HepG2 (cell line): ENCODE measurements around the gene NLRP6. TPM values are rescaled to one million over a fixed set of nuclear protein-coding genes. Genes with fewer than 3 reads are reported as not detected.
A peak's percentile ranks its signal among the peaks of the same experiment; 100 is the strongest.
"Not testable (repeated sequence)": the region's sequence is repeated elsewhere in the genome, so short reads cannot be mapped to it uniquely, and the experiment has no call there.

Experiments
- ATAC-seq: fragments of 200-7000 bp; cut with Tn5 transposase; 3 replicates; pipeline ENCODE4 v1.9.1; 2020; ENCODE audit warnings: mild to moderate bottlenecking, moderate library complexity
- BruUV-seq: library from RNA; stranded (reverse); fragments of 400-500 nt; replicated peaks from 2 replicates; lab custom pipeline; 2021; lab: Mats Ljungman, UMichigan
- CTCF ChIA-PET: fragments of 300-600 bp; formaldehyde crosslinking; extraction: SDS; loops from one replicate; lab custom pipeline; 2021; ENCODE audit warnings: low total read pairs, inconsistent platforms, low intra/inter-chr PET ratio; lab: Yijun Ruan, JAX
- POLR2A ChIA-PET: fragments of 350-600 bp; sonication (Branson Sonifier 250); formaldehyde crosslinking; loops from one replicate; lab custom pipeline; 2020; ENCODE audit warnings: antibody characterized with exemption, inconsistent platforms; lab: Yijun Ruan, JAX
- DNase-seq: peaks from one replicate; pipeline ENCODE4 v3.0.0-alpha.2; 2015; ENCODE audit warnings: low spot score
- FAIRE-seq: peaks from 3 replicates; lab custom pipeline; 2011; peaks lifted over from hg19 to GRCh38; lab: Jason Lieb, UNC
- H2AFZ ChIP-seq: one replicate; pipeline ENCODE4 v1.6.1; 2011; ENCODE audit warnings: low read length, inconsistent platforms
- H3K27ac ChIP-seq: fragments of 300-600 bp; 3 replicates; pipeline ENCODE4 v1.8.0; 2011; ENCODE audit warnings: mixed run types, mild to moderate bottlenecking, mixed read lengths, low read length, inconsistent platforms; ENCODE audit not compliant: insufficient read depth; ENCODE audit errors: extremely low read length
- H3K27me3 ChIP-seq, 2 experiments: fragments of 200-600 bp in 1 of 2; 2 replicates in 1 of 2; 3 replicates in 1 of 2; pipeline versions ENCODE4 v1.6.0 to v1.8.0; 2011; ENCODE audit warnings: low read length in 2 of 2, mild to moderate bottlenecking in 2 of 2, moderate library complexity in 2 of 2, inconsistent platforms in 1 of 2; ENCODE audit not compliant: insufficient read depth in 2 of 2, control insufficient read depth in 1 of 2
- H3K36me3 ChIP-seq, 2 experiments: fragments of 200-600 bp in 1 of 2; replicated peaks in 1 of 2; 2 replicates in 1 of 2; 3 replicates in 1 of 2; pipeline versions ENCODE4 v1.5.1 to v1.8.0; 2011; ENCODE audit warnings: low read length in 2 of 2, inconsistent platforms in 1 of 2; ENCODE audit not compliant: insufficient read depth in 2 of 2, control insufficient read depth in 1 of 2
- H3K4me1 ChIP-seq: 2 replicates; pipeline ENCODE4 v1.5.1; 2012; ENCODE audit warnings: low read length, inconsistent platforms; ENCODE audit not compliant: insufficient read depth
- H3K4me2 ChIP-seq: 2 replicates; pipeline ENCODE4 v1.6.0; 2011; ENCODE audit warnings: low read depth, low read length, inconsistent platforms
- H3K4me3 ChIP-seq, 3 experiments: fragments of 200-600 bp in 1 of 3; sonication (generic), shearing (Covaris generic) in 1 of 3; replicated peaks in 1 of 3; 2 replicates each; pipeline ENCODE4 v1.5.1; 2011 to 2016; ENCODE audit warnings: low read length in 3 of 3, inconsistent platforms in 2 of 3, low read depth in 2 of 3, mild to moderate bottlenecking in 2 of 3, control low read depth in 1 of 3, mixed read lengths in 1 of 3; ENCODE audit not compliant: insufficient read depth in 1 of 3
- H3K79me2 ChIP-seq: one replicate; pipeline ENCODE4 v1.6.1; 2011; ENCODE audit warnings: low read length, inconsistent platforms; ENCODE audit not compliant: insufficient read depth
- H3K9ac ChIP-seq: 2 replicates; pipeline ENCODE4 v1.6.0; 2011; ENCODE audit warnings: mild to moderate bottlenecking, low read depth, low read length, inconsistent platforms; ENCODE audit not compliant: insufficient read depth
- H3K9me3 ChIP-seq: 2 replicates; pipeline ENCODE4 v1.5.1; 2012; ENCODE audit warnings: mild to moderate bottlenecking, low read length
- H4K20me1 ChIP-seq: 2 replicates; pipeline ENCODE4 v1.6.0; 2011; ENCODE audit warnings: inconsistent platforms, mild to moderate bottlenecking, low read length, moderate library complexity; ENCODE audit not compliant: insufficient read depth
- PCBP1 ChIP-seq: fragments of 200-400 bp; formaldehyde crosslinking; IDR thresholded peaks from 2 replicates; pipeline ENCODE4 v1.6.1; 2017; ENCODE audit warnings: mild to moderate bottlenecking, low read depth, low read length, borderline replicate concordance
- RFX3 ChIP-seq: IDR thresholded peaks from 2 replicates; pipeline ENCODE4 v1.6.1; 2016; ENCODE audit warnings: missing biosample characterization, missing genetic modification reagents
- ZNF468 ChIP-seq: sonication (generic); formaldehyde crosslinking; IDR thresholded peaks from 2 replicates; pipeline ENCODE4 v1.8.0; 2022; ENCODE audit warnings: mild to moderate bottlenecking, moderate library complexity, missing genetic modification reagents
- WGBS: methylation state at CpG from one replicate; pipeline ENCODE4 v1.1.6; 2017; ENCODE audit warnings: low lambda C conversion rate; 5-methylcytosine and 5-hydroxymethylcytosine counted together
- in situ Hi-C: cut with HindIII; loops from 2 replicates; pipeline ENCODE4 v1.10.0; 2017; ENCODE audit warnings: low pct_unique_long_range_greater_than_20kb; ENCODE audit not compliant: extremely low pct_ligation_motif_present
- intact Hi-C: fragments of 100-400 bp; cut with micrococcal nuclease; formaldehyde crosslinking; loops from one replicate; pipeline ENCODE4 v1.10.0; 2022; ENCODE audit not compliant: unreplicated experiment
- polyA plus RNA-seq, 8 experiments: library from polyadenylated mRNA; depleted of rRNA in 3 of 8; stranded (reverse) in 7 of 8; unstranded in 1 of 8; fragments of >200 nt; fragmentation: Illumina TruSeq in 4 of 8; extraction: Trizol in 4 of 8; gene quantifications; 2 replicates each; pipeline versions ENCODE4 v1.2.1 to v1.2.3, GENCODE V29; 2011 to 2016; ENCODE audit warnings: low read depth in 4 of 8, missing spikeins in 1 of 8, mixed read lengths in 1 of 8; ENCODE audit not compliant: insufficient read depth in 1 of 8
- total RNA-seq, 5 experiments: library from RNA; depleted of rRNA; stranded (reverse); fragments of >200 nt; fragmentation: Illumina TruSeq; extraction: Trizol; gene quantifications; 2 replicates each; pipeline ENCODE4 v1.2.3, GENCODE V29; 2016; ENCODE audit warnings: low read depth in 1 of 5

NLRP6 gene
- total and polyA plus RNA-seq, 2 of the 13 experiments (the other 11 are each of a cell fraction or from before 2014, with no cell fraction given), result not detected

DNA sequence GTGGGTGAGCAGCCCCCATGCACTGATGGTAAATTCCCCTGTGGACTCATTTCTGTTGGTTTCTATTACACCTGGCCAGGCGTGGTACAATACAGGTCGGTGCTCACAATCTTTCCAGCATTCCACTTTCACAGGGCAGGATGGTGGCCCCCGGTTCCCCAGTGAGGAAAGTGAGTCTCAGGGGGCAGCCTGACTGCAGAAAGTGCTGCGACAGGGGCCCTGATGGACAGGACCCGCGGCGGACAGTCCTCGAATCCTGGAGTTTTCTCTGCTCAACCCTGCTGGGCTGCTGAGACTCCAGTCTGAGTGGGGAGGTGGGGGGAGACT, 7.7 kb downstream of the NLRP6 start:
- Histone ChIP-seq H3K9me3 (no peaks in the 10 kb centered on the region), H3K27ac (no peak overlapping the region), H3K4me1 (peaks cover 41% of the 10 kb centered on the region), H2AFZ (no peak overlapping the region), H4K20me1 (no peaks in the 10 kb centered on the region), H3K4me2 (no peak overlapping the region), H3K79me2 (no peaks in the 10 kb centered on the region), H3K36me3 (no peaks in the 10 kb centered on the region), H3K27me3 (peaks cover 8 to 72% of the 10 kb centered on the region in 2 experiments; a peak in 4 of 5 replicates), H3K4me3 (no peak overlapping the region), H3K9ac (no peak overlapping the region)
- WGBS, result 58% methylated on average over 3 of the region's 8 CpGs
- no peak for TF ChIP-seq RFX3 (CRISPR knock-in tag)
- no peak for TF ChIP-seq ZNF468
- no TSS peak for BruUV-seq
- ChIA-PET CTCF (no interaction called here), POLR2A (no interaction called here)
- FAIRE-seq, result no peak
- no peak for ATAC-seq
- DNase-seq, result no peak
- intact Hi-C loops (no loop called here), in situ Hi-C loops (no loop called here)

GRCh38 chr11:286977-287820, 9.0 kb downstream of the NLRP6 start:
- H3K9me3 ChIP-seq, ATAC-seq, H4K20me1 ChIP-seq, H2AFZ ChIP-seq, intact Hi-C loops, POLR2A ChIA-PET, H3K9ac ChIP-seq, FAIRE-seq, H3K36me3 ChIP-seq, BruUV-seq, in situ Hi-C loops, CTCF ChIA-PET, H3K27ac ChIP-seq, DNase-seq, H3K79me2 ChIP-seq, H3K4me3 ChIP-seq: not testable (repeated sequence)
- Histone ChIP-seq H3K4me2 (peak overlapping the region; percentile 95; the same call in 1 of the 2 replicates), H3K4me1 (peaks cover 41% of the 10 kb centered on the region), H3K27me3 (peaks cover 8 to 58% of the 10 kb centered on the region in 2 experiments; a peak in 4 of 5 replicates)
- 0 out of 2 replicates have a peak, but pooled peaks have one; percentile 49 for TF ChIP-seq PCBP1
- WGBS, result 81% methylated on average over 27 of the region's 27 CpGs
